ENCODE data around the gene HEXB. TPM values are rescaled to one million over a fixed set of nuclear protein-coding genes. Genes with fewer than 3 reads are reported as not detected.
"Not testable (repeated sequence)": the region's sequence is repeated elsewhere in the genome, so short reads cannot be mapped to it uniquely, and the experiment has no call there.

The HEXB gene
- total RNA-seq, 2 experiments from 2014 or later = 68.5 to 70.6 TPM

DNA sequence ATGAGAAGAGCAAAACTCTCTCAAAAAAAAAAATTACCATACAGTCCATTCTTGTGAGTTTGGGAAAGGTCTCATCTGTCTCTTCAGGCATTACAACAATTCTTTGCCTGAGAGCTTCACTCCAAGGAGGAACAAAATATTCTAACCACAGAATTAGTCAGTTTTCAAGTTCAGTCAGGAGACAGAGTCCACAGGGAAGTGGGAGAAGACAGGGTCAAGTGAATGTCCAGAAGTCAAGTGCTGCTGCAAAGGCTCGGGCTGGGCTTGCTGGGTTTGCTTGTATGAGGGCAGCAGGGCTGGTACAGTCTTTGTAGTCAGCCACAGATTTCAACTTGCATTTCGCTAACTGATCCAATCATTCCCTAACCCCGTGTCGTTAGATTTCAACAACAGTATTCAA lies 17.6 kb upstream of the HEXB start:
- ATAC-seq (ENCODE audit: low read depth) = no peak
- H3K9me3 Mint-ChIP-seq = no peaks in the 10 kb centered on the region
- DNase-seq = no peak
- H3K4me3 Mint-ChIP-seq = no peak overlapping the region
- POLR2A ChIA-PET = interaction anchor here (0.7 kb wide), 1 partner anchor 339 kb away, joined by 3 read pairs; no protein-coding TSS in a partner anchor
- H3K27ac Mint-ChIP-seq = no peak overlapping the region
- peaks cover 24% of the 10 kb centered on the region for H3K27me3 Mint-ChIP-seq
- H3K4me1 Mint-ChIP-seq = no peaks in the 10 kb centered on the region
- H3K36me3 Mint-ChIP-seq = no peaks in the 10 kb centered on the region

GRCh38 chr5:74669821-74670220 lies 15.2 kb upstream of the HEXB start:
- POLR2A ChIA-PET = no interaction called here

DNA sequence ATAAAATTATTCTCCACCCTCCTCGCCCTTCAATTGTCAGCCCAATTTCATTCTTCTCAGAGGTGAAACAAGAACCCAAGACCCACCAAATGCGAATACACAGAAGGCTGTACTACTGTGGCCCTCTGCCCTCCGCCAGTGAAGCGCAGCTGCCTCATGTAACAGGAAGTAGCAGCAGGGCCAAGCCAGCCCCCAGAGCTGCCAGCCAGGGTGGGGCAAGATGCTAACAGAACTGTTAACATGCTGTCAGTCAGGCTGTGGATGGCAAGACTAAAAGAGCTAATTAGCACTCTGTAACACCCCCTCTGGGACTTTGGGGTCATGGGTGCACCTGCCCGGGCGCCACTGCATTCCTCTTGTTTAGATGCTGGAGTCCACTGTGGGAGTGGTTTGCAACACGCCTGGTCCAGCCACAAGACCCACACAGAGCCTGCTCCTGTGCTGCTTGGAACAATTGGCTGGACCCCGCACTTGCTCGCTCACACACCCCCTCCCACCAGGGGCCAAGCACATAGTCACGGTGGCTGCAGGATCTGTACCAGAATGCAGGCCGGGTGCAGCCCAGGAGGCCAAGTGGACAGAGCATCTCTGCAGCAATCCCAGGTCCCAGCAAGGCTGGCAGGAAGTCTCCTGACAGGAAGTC lies 14.5 kb upstream of the HEXB start:
- Mint-ChIP-seq H3K9me3 (no peaks in the 10 kb centered on the region), H3K27ac (no peak overlapping the region), H3K4me3 (no peak overlapping the region), H3K27me3 (peaks cover 15% of the 10 kb centered on the region), H3K4me1 (no peaks in the 10 kb centered on the region), H3K36me3 (no peaks in the 10 kb centered on the region)
- POLR2A ChIA-PET = no interaction called here
- no peak for DNase-seq
- ATAC-seq (ENCODE audit: low read depth) = no peak

More at GRCh38 chr5:74669821-74670220, 15.2 kb upstream of the HEXB start:
- no peak overlapping the region for H3K27ac Mint-ChIP-seq
- H3K4me3 Mint-ChIP-seq = no peak overlapping the region
- H3K9me3 Mint-ChIP-seq = no peaks in the 10 kb centered on the region
- peaks cover 20% of the 10 kb centered on the region for H3K27me3 Mint-ChIP-seq
- ATAC-seq (ENCODE audit: low read depth) = no peak
- no peaks in the 10 kb centered on the region for H3K36me3 Mint-ChIP-seq
- DNase-seq = no peak
- no peaks in the 10 kb centered on the region for H3K4me1 Mint-ChIP-seq

DNA sequence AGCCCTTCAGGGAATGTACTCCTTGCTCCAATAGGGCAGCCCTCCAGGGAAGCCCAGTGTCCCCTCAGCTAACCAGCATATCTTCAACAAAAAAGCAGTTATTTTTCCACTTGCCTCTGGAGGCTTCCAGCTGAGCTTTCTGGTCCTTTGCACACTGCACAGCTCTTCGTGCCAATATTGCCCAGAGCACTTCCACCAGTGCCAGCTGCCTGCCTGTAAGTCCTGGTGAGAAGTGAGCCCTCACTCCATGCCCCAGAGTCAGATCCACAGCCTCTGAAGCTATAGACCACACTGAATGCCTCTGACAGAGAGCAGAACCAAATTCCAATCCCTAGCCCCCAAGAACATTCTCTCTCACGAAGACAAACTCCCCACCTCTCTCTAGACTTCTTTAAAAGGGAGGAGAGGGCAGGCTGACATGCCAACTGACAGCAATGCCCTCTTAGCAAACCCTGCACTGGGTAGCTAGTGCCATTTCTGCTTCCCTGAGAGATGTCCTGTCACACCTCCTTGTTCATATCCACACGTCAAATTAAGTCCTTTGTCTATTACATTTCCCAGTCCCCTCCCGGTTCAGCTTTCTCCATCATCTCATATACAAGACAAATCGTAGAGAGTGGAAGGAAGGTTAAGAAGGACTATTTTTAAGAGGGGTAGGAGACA lies 12.7 kb upstream of the HEXB start:
- POLR2A ChIA-PET = no interaction called here
- Mint-ChIP-seq H3K27me3 (peaks cover 13% of the 10 kb centered on the region), H3K27ac (no peak overlapping the region), H3K9me3 (no peaks in the 10 kb centered on the region), H3K4me3 (no peak overlapping the region), H3K4me1 (no peaks in the 10 kb centered on the region), H3K36me3 (no peaks in the 10 kb centered on the region)
- DNase-seq (no peak), ATAC-seq (ENCODE audit: low read depth) (no peak)

GRCh38 chr5:74673011-74673790 lies 11.8 kb upstream of the HEXB start:
- POLR2A ChIA-PET = no interaction called here
- no peak overlapping the region for H3K27ac Mint-ChIP-seq
- no peaks in the 10 kb centered on the region for H3K4me1 Mint-ChIP-seq
- ATAC-seq (ENCODE audit: low read depth) = no peak
- peaks cover 9% of the 10 kb centered on the region for H3K27me3 Mint-ChIP-seq
- no peak for DNase-seq
- no peaks in the 10 kb centered on the region for H3K9me3 Mint-ChIP-seq
- no peaks in the 10 kb centered on the region for H3K36me3 Mint-ChIP-seq
- H3K4me3 Mint-ChIP-seq = no peak overlapping the region

GRCh38 chr5:74676466-74676865 lies 8.6 kb upstream of the HEXB start:
- H3K27ac Mint-ChIP-seq; H3K4me1 Mint-ChIP-seq; POLR2A ChIA-PET; H3K4me3 Mint-ChIP-seq; H3K9me3 Mint-ChIP-seq; H3K36me3 Mint-ChIP-seq; DNase-seq; ATAC-seq (ENCODE audit: low read depth): not testable (repeated sequence)
- H3K27me3 Mint-ChIP-seq = peaks cover 18% of the 10 kb centered on the region

DNA sequence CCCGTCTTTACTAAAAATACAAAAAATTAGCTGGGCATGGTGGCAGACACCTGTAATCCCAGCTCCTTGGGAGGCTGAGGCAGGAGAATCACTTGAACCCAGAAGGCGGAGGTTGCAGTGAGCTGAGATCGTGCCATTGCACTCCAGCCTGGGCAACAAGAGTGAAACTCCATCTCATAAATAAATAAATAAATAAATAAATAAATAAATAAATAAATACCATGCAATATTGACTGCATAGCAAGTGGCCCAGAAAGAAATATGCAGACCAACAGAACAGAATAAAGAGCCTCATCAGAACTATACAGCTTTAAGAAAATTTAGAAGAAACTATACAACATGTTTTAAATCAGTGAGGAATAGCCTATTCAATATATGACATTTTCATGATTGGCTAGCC lies 6.9 kb upstream of the HEXB start:
- H3K9me3 Mint-ChIP-seq; H3K36me3 Mint-ChIP-seq; ATAC-seq (ENCODE audit: low read depth); POLR2A ChIA-PET; H3K4me1 Mint-ChIP-seq; DNase-seq; H3K4me3 Mint-ChIP-seq; H3K27ac Mint-ChIP-seq: not testable (repeated sequence)
- peaks cover 24% of the 10 kb centered on the region for H3K27me3 Mint-ChIP-seq

DNA sequence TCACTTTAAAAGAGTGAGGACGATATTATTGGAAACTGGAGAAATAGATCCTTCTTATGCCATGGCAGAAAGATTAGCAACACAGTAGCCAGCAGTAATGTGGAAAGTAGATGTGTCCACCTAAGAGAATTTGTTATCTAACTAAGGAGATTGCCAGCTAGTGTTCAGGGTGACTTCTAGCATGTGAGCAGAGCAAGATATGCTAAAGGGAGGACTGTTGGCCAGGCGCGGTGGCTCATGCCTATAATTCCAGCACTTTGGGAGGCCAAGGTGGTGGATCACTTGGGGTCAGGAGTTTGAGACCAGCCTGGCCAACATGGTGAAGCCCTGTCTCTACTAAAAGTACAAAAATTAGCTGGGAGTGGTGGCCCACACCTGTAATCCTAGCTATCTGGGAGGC lies 5.7 kb upstream of the HEXB start:
- POLR2A ChIA-PET; ATAC-seq (ENCODE audit: low read depth); H3K4me1 Mint-ChIP-seq; H3K36me3 Mint-ChIP-seq; H3K27ac Mint-ChIP-seq; H3K4me3 Mint-ChIP-seq; DNase-seq; H3K9me3 Mint-ChIP-seq: not testable (repeated sequence)
- H3K27me3 Mint-ChIP-seq = peaks cover 29% of the 10 kb centered on the region

DNA sequence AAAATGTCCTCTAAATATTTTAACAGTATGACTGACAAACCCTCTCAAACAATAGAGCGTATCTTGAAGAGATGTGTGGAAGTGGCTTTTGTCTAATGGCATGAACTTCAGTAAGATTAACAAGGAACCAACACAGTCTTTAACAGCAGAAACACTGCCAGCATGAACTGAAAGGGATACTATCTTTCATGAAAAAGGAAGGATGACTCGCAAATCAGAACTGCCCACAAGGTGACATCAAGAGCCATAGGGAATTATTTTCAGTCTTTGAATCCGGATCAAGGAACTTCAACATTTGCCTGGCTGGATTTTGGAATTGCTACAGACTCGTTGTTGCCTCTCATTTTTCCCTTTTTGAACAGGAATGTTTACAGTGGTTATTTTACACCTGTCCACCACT lies 5.1 kb upstream of the HEXB start:
- Mint-ChIP-seq H3K4me3 (no peak overlapping the region), H3K27me3 (peaks cover 29% of the 10 kb centered on the region), H3K9me3 (no peaks in the 10 kb centered on the region), H3K4me1 (peaks cover 7% of the 10 kb centered on the region), H3K27ac (no peak overlapping the region), H3K36me3 (no peaks in the 10 kb centered on the region)
- ATAC-seq (ENCODE audit: low read depth) (no peak), DNase-seq (no peak)
- POLR2A ChIA-PET = no interaction called here

DNA sequence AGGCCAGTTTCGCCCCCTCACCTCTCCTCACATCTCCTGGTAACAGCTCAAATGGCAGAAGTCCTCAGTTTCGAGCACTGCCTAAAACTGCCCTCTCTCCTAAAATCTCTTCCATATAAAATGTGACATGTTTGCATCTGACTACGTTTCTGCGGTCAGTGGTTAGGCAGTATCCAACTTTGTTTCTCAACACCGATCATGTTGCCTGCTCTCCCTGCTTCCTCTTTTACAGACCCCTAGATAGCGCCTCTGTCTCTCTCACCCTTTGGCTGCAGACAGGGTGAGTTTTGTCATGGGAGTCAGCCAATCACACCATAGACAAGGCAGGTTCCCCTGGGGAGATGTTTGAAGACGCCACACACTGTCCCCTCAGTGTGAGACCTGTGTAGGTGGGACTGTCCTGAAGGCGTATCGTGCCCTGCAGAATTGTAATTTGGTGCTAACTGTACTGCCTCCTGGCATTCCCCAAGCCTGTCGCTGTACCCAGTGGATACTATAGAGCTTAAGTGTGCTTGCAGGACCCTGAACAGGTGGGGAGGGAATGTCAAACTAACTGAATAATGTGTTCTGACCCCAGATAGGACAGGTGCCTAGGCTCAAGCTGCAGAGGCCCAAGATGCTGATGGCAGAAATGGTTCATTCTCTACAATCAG lies 1.1 kb downstream of the HEXB start:
- Mint-ChIP-seq H3K36me3 (peaks cover 8% of the 10 kb centered on the region), H3K4me1 (peaks cover 24% of the 10 kb centered on the region), H3K27ac (peak overlapping the region; percentile 82), H3K4me3 (peak overlapping the region; percentile 90), H3K9me3 (no peaks in the 10 kb centered on the region), H3K27me3 (peaks cover 16% of the 10 kb centered on the region)
- DNase-seq = no peak
- POLR2A ChIA-PET = interaction anchor here (0.7 to 1.2 kb wide), 4 partner anchors 46 to 81 kb away, joined by 3 to 4 read pairs (median 3); partner anchors contain the start of genes ENC1, GFM2 and NSA2
- peak; percentile 9 for ATAC-seq (ENCODE audit: low read depth)

DNA sequence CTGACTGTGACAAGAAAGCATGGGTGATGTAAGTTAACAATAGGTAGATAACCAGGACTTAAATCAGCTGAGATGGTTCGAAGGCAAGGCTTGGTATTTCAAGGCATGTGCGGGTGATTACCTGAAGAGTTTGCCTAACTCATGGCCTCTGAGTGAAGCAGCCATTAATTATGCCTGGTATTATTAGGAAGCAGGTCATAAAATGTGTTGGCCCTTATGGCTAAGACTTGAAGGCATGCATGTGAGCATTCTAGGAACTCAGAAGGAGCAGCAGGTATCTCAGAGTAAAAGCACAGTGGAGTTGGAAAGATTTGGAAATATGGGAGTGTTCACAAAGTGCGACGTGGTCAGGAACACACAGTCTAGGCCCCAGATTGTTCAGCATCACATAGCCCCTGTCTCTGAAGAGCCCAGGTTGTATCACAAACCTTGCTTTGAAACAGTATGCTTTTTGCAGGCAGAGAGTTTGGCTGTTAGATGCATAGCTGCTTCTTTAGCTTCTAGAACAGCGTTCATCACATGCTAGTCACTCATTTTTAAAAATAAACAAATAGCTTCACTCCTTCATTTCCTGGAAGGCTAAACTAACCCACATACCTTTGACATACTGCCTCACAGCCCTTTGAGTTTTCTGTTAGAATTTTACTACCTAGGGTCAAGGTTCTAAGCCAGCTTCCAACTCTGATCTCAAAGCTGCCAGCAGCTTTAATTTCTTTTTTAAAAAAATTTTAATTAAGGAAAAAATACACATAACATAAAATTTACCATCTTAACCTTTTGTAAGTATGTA lies 2.1 kb downstream of the HEXB start:
- Mint-ChIP-seq H3K9me3 (no peaks in the 10 kb centered on the region), H3K36me3 (peaks cover 8% of the 10 kb centered on the region), H3K4me3 (peak overlapping the region; percentile 90), H3K4me1 (peaks cover 19% of the 10 kb centered on the region), H3K27me3 (peaks cover 8% of the 10 kb centered on the region), H3K27ac (no peak overlapping the region)
- no peak for ATAC-seq (ENCODE audit: low read depth)
- POLR2A ChIA-PET = interaction anchor here (0.7 to 0.8 kb wide), 2 partner anchors 49 to 80 kb away, joined by 3 read pairs; partner anchors contain the start of genes GFM2 and NSA2
- DNase-seq = no peak

DNA sequence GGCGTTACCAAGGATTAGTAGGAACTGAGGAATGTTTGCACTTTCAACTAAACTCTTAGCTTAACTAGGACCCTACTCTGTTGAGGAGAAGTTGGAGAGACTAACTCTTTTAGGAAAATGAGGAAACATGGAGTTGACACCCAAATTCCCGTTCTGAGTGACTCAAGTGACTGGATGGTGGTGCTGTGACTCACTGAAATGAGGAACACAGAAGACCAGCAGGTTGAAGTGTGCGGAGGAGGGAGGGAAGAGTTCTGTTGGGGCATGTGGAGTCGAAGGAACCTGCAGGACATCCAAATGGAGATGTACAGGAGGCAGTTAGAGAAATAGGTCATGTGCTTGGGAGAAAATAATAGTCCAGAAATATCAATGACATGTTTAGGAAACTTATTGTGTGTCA lies 8.2 kb downstream of the HEXB start:
- H3K4me3 Mint-ChIP-seq = no peak overlapping the region
- ATAC-seq (ENCODE audit: low read depth) (no peak), DNase-seq (no peak)
- POLR2A ChIA-PET = interaction anchor here (0.6 kb wide), 1 partner anchor 9 kb away, joined by 7 read pairs; no protein-coding TSS in a partner anchor
- H3K36me3 Mint-ChIP-seq = peaks cover 11% of the 10 kb centered on the region
- H3K27me3 Mint-ChIP-seq = no peaks in the 10 kb centered on the region
- no peaks in the 10 kb centered on the region for H3K9me3 Mint-ChIP-seq
- H3K27ac Mint-ChIP-seq = no peak overlapping the region
- H3K4me1 Mint-ChIP-seq = no peaks in the 10 kb centered on the region

GRCh38 chr5:74717596-74717995 lies 32.6 kb downstream of the HEXB start:
- H3K9me3 Mint-ChIP-seq = peaks cover 2% of the 10 kb centered on the region
- no peaks in the 10 kb centered on the region for H3K27me3 Mint-ChIP-seq
- H3K36me3 Mint-ChIP-seq = peaks cover 41% of the 10 kb centered on the region
- H3K4me1 Mint-ChIP-seq = peaks cover 3% of the 10 kb centered on the region
- DNase-seq (no peak), ATAC-seq (ENCODE audit: low read depth) (no peak)
- H3K4me3 Mint-ChIP-seq = no peak overlapping the region
- POLR2A ChIA-PET = no interaction called here
- no peak overlapping the region for H3K27ac Mint-ChIP-seq

Data from activated naive CD8-positive, alpha-beta T cell treated with anti-CD3 and anti-CD28 coated beads, Interleukin-2, amount 10 ng/mL, durations not matched to agents 7 days and 5 days (primary cell).